ENCODE data around the gene KCNAB2. TPM values are rescaled to one million over a fixed set of nuclear protein-coding genes. Genes with fewer than 3 reads are reported as not detected.

The KCNAB2 gene
- total RNA-seq, 1 experiment from 2014 or later, result 28.5 TPM

- peak overlapping the region; percentile 9; the same call in 1 of the 2 replicates for H3K4me2 ChIP-seq (ENCODE audit: low read length)
- no peaks in the 10 kb centered on the region for H3K4me1 ChIP-seq (ENCODE audit: insufficient read depth, low read length)
- intact Hi-C loops (cut with micrococcal nuclease), result no loop called here
- H3F3A ChIP-seq (ENCODE audit: low read length, unreplicated experiment), result no peaks in the 10 kb centered on the region
- peak overlapping the region; percentile 68 for H2AFZ ChIP-seq (ENCODE audit: low read length)
- H3K9me2 ChIP-seq (replicated peaks; ENCODE audit: low read length), result no peaks in the 10 kb centered on the region
- TF ChIP-seq EZH2phosphoT487 (IDR thresholded peaks at IDR 0.05; ENCODE audit: borderline replicate concordance, low read length) (no peak), EZH2 (IDR thresholded peaks at IDR 0.05; ENCODE audit: low read length, unreplicated experiment) (no peak)
- TF ChIP-seq, protein P1, sequence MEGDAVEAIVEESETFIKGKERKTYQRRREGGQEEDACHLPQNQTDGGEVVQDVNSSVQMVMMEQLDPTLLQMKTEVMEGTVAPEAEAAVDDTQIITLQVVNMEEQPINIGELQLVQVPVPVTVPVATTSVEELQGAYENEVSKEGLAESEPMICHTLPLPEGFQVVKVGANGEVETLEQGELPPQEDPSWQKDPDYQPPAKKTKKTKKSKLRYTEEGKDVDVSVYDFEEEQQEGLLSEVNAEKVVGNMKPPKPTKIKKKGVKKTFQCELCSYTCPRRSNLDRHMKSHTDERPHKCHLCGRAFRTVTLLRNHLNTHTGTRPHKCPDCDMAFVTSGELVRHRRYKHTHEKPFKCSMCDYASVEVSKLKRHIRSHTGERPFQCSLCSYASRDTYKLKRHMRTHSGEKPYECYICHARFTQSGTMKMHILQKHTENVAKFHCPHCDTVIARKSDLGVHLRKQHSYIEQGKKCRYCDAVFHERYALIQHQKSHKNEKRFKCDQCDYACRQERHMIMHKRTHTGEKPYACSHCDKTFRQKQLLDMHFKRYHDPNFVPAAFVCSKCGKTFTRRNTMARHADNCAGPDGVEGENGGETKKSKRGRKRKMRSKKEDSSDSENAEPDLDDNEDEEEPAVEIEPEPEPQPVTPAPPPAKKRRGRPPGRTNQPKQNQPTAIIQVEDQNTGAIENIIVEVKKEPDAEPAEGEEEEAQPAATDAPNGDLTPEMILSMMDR (conservative IDR thresholded peaks at IDR 0.05; ENCODE audit: low read depth, low read length), result no peak
- no peaks in the 10 kb centered on the region for H3K27me3 ChIP-seq (ENCODE audit: low read length)
- no peaks in the 10 kb centered on the region for H3K36me3 ChIP-seq (ENCODE audit: low read depth, low read length)
- H3K4me3 ChIP-seq (ENCODE audit: low read length), result no peak overlapping the region
- no peaks in the 10 kb centered on the region for H3K9me3 ChIP-seq (ENCODE audit: low read length)
- H3K79me2 ChIP-seq (ENCODE audit: low read length), result no peaks in the 10 kb centered on the region
- H4K20me1 ChIP-seq (ENCODE audit: low read length), result no peaks in the 10 kb centered on the region
- H3K27ac ChIP-seq (ENCODE audit: low read length), result no peak overlapping the region
- DNase-seq, result peak; percentile 60
- POLR2A ChIA-PET (ENCODE audit: unreplicated experiment), result interaction anchor here (0.5 kb wide), 1 partner anchor 12 kb away, joined by 3 read pairs; no protein-coding TSS in a partner anchor
- CTCF ChIA-PET, result interaction anchor here (0.6 kb wide), 1 partner anchor 75 kb away, joined by 6 read pairs; no protein-coding TSS in a partner anchor
- ATAC-seq, result peak; percentile 90
- no TSS peak for BruUV-seq (replicated peaks)
- H3K9ac ChIP-seq (ENCODE audit: low read length), result no peak overlapping the region
Measured at GRCh38 chr1:6127587-6128163, 82.0 kb downstream of the KCNAB2 start.

DNA sequence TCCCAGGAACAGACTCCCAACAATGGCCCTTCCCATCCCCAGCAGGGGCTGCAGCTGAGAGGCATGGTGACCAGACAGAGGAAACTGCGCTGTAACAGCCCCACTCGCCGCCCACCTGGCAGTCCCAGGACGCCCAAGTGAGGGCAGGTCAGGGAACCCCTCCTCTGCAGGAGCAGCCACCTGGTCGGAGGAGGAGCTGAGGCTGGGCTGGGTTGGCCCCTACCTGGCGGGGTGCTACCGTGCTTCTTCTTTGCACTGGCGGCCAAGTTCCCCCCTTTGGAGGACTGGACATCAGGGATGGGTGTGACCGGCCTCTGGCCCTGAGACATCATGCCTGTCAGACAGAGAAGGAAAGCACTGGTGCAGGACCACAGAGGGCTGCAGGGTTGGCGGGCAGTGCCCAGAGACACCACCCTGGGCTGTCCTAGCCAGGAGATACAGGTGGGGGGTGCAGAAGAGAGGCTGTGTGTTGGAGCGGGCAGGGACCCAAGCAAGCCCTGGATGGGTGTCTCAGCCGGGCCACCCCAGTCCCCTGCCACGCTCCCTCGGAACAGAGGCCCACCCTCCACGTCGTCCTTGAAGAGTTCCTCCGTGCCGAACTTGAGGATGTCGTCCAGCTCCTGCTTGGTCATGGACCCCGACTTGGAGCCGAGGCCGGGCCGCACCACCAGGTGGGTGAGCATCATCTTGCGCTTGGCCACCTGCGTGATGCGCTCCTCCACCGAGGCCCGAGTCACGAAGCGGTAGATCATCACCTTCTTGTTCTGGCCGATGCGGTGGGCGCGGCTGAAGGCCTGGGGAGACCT is 82.8 kb downstream of the KCNAB2 start:
- Histone ChIP-seq H3K9ac (ENCODE audit: low read length) (no peak overlapping the region), H3K36me3 (ENCODE audit: low read depth, low read length) (no peaks in the 10 kb centered on the region), H3K4me1 (ENCODE audit: insufficient read depth, low read length) (no peaks in the 10 kb centered on the region), H3K4me3 (ENCODE audit: low read length) (no peak overlapping the region), H3K79me2 (ENCODE audit: low read length) (no peaks in the 10 kb centered on the region), H3K9me3 (ENCODE audit: low read length) (no peaks in the 10 kb centered on the region), H3K4me2 (ENCODE audit: low read length) (no peak overlapping the region), H3K27me3 (ENCODE audit: low read length) (no peaks in the 10 kb centered on the region), H3F3A (ENCODE audit: low read length, unreplicated experiment) (no peaks in the 10 kb centered on the region), H4K20me1 (ENCODE audit: low read length) (no peaks in the 10 kb centered on the region), H3K9me2 (replicated peaks; ENCODE audit: low read length) (no peaks in the 10 kb centered on the region), H2AFZ (ENCODE audit: low read length) (no peak overlapping the region), H3K27ac (ENCODE audit: low read length) (no peak overlapping the region)
- CTCF ChIA-PET, result no interaction called here
- ATAC-seq (no peak), DNase-seq (no peak)
- POLR2A ChIA-PET (ENCODE audit: unreplicated experiment), result no interaction called here
- intact Hi-C loops (cut with micrococcal nuclease), result no loop called here
- TF ChIP-seq EZH2phosphoT487 (IDR thresholded peaks at IDR 0.05; ENCODE audit: borderline replicate concordance, low read length) (no peak), EZH2 (IDR thresholded peaks at IDR 0.05; ENCODE audit: low read length, unreplicated experiment) (no peak)
- TF ChIP-seq, protein P1 (conservative IDR thresholded peaks at IDR 0.05; ENCODE audit: low read depth, low read length), result no peak
- BruUV-seq (replicated peaks), result no TSS peak

- Histone ChIP-seq H3K36me3 (ENCODE audit: low read depth, low read length) (no peaks in the 10 kb centered on the region), H3K4me2 (ENCODE audit: low read length) (no peak overlapping the region), H3K4me1 (ENCODE audit: insufficient read depth, low read length) (no peaks in the 10 kb centered on the region), H3K79me2 (ENCODE audit: low read length) (no peaks in the 10 kb centered on the region), H3K9ac (ENCODE audit: low read length) (no peak overlapping the region), H4K20me1 (ENCODE audit: low read length) (no peaks in the 10 kb centered on the region), H3K4me3 (ENCODE audit: low read length) (no peak overlapping the region), H2AFZ (ENCODE audit: low read length) (no peak overlapping the region), H3K9me3 (ENCODE audit: low read length) (no peaks in the 10 kb centered on the region), H3K9me2 (replicated peaks; ENCODE audit: low read length) (no peaks in the 10 kb centered on the region), H3K27ac (ENCODE audit: low read length) (no peak overlapping the region), H3K27me3 (ENCODE audit: low read length) (no peaks in the 10 kb centered on the region), H3F3A (ENCODE audit: low read length, unreplicated experiment) (no peaks in the 10 kb centered on the region)
- intact Hi-C loops (cut with micrococcal nuclease), result no loop called here
- ChIA-PET CTCF (no interaction called here), POLR2A (ENCODE audit: unreplicated experiment) (no interaction called here)
- DNase-seq (no peak), ATAC-seq (no peak)
- TF ChIP-seq EZH2 (IDR thresholded peaks at IDR 0.05; ENCODE audit: low read length, unreplicated experiment), result no peak
- TF ChIP-seq, protein P1 (conservative IDR thresholded peaks at IDR 0.05; ENCODE audit: low read depth, low read length), result no peak
- no peak for TF ChIP-seq EZH2phosphoT487 (IDR thresholded peaks at IDR 0.05; ENCODE audit: borderline replicate concordance, low read length)
- BruUV-seq (replicated peaks), result no TSS peak
Measured at GRCh38 chr1:6129313-6129712, 83.6 kb downstream of the KCNAB2 start.
